NOMO-1 treated with dmso at 0.1 percent for 144 hours (cell line): Measurements from ENCODE around the gene SHC3.

Source experiments
- DNase-seq: peaks from one replicate; lab custom pipeline; 2025; ENCODE audit not compliant: unreplicated experiment; lab: John Stamatoyannopoulos, UW

SHC3 gene

GRCh38 chr9:89026876-89027275 lies 151.7 kb downstream of the SHC3 start:
- DNase-seq, result no peak

DNA sequence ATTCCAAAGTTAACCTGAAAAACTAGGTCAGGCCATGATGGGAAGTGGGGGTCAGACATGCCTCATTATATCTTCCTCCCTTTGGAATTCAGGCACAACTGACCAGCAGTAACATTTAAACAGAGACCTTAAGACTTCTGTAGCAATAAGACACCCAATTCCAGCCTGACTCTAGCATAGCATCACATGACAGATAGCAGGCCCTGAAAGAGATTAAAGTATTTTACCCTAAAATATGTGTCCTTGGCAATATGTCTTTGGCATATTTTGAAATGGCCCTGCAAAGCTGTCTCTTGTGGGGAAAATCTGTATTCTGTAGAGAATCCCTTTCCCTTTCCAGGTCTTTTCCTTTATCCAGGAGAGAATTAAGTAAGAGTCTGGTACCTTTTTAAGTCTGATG lies 153.1 kb downstream of the SHC3 start:
- DNase-seq, result no peak

DNA sequence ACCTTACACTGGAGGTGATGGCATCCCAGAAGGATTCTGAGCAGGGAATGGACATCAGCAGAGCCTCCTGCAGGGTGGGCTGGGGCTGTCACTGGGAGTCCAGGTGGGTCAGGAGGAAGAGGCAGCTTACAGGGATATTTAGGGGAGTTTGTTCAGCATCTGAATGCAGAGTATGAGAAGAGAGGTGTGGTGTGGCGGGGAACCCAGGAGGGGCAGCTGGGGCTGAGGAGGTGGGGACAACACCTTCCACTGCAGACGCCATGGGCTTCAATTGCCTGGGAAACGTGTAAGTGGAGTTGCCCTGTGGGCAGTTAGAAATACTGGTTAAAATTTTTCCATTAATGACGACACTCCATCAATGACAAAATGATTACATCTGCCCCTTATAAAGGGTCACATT lies 153.9 kb downstream of the SHC3 start:
- DNase-seq, result no peak

GRCh38 chr9:89023740-89024139 lies 154.9 kb downstream of the SHC3 start:
- no peak for DNase-seq

- no peak for DNase-seq
Measured at GRCh38 chr9:89022902-89023301, 155.7 kb downstream of the SHC3 start.

GRCh38 chr9:89022001-89022759 lies 156.4 kb downstream of the SHC3 start:
- DNase-seq, result no peak

- DNase-seq, result no peak
Measured at GRCh38 chr9:89021154-89021803, 157.3 kb downstream of the SHC3 start.

- DNase-seq, result no peak
Measured at GRCh38 chr9:89020754-89021153, 157.9 kb downstream of the SHC3 start.

DNA sequence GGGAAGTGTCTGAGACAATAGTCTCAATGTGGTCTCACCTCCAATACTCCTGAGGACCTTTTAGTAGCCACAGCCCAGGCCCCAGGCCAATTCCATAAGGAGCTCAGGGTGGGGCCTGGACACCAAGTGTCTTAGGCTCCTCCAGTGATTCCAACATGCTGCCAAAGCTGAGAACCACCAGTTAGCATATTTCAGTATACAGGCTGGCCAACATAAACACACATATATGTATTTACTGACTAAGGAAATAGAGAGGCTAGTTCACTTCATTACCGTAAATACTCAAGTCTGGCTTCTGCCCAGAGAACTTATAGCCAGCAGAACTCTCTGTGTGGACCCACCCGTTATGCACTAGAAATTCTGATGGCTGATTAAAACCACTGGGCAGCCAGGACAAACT lies 163.3 kb downstream of the SHC3 start:
- no peak for DNase-seq

DNA sequence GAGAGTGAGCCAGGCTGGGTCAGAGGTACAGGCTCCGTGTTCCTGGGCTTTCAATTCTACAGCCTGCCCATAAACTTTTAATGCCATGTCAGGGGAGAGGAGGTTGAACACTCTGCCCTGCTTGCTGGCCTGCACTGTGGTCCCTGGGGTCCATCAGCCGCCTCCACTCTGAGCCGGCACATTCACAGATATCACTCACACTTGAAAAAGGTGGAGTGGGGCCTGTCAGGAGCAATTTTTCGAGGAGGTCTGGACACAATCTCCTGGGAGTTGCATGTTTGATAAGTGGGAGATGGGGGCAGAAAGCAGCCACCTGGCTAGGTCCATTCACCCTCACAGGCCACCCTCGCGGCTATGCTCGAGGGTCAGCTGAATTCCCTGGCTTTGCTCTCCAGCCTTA lies 164.5 kb downstream of the SHC3 start:
- no peak for DNase-seq

- no peak for DNase-seq
Measured at GRCh38 chr9:89013660-89014059, 165.0 kb downstream of the SHC3 start.

- no peak for DNase-seq
Measured at GRCh38 chr9:89012294-89013042, 166.2 kb downstream of the SHC3 start.

DNA sequence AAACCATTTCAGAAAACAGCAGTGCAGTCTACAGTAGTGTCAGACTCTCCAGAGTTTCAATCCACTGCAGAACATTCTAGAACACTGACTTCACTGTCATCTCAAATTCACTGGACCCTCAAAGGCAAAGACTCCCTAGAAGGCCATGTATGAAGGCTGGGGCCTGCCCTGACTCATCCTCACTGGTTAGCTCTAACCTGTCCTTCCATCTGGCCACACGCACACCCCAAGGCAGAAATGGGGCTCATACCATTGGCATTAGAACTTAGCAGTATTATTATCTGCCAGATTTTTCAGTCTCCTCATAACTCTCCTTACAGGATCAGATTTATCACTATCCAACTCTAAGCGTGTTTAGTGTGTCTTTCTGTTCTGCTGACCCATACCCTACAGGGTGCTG lies 166.9 kb downstream of the SHC3 start:
- no peak for DNase-seq

- no peak for DNase-seq
Measured at GRCh38 chr9:89010526-89011111, 168.0 kb downstream of the SHC3 start.

DNA sequence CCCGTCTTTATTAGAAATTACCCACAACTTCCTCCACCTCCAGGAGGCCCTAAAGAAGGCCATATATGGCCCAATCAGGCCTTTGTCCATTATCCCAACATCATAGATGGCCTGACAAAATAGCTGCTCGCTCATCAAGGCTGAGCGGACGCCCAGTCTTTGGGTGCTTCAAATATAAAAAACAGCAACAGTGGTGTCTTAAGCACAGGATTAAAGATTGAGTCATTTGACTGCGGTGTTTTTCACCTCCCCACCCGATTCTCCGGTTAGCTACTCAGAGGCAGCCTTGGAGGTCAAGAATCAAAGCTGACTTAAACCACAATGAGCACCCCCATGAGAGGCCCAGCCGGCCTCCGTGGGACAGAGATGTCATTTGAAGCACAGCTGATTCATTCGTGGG lies 168.6 kb downstream of the SHC3 start:
- DNase-seq, result no peak

- DNase-seq, result no peak
Measured at GRCh38 chr9:89009546-89009840, 169.1 kb downstream of the SHC3 start.

DNA sequence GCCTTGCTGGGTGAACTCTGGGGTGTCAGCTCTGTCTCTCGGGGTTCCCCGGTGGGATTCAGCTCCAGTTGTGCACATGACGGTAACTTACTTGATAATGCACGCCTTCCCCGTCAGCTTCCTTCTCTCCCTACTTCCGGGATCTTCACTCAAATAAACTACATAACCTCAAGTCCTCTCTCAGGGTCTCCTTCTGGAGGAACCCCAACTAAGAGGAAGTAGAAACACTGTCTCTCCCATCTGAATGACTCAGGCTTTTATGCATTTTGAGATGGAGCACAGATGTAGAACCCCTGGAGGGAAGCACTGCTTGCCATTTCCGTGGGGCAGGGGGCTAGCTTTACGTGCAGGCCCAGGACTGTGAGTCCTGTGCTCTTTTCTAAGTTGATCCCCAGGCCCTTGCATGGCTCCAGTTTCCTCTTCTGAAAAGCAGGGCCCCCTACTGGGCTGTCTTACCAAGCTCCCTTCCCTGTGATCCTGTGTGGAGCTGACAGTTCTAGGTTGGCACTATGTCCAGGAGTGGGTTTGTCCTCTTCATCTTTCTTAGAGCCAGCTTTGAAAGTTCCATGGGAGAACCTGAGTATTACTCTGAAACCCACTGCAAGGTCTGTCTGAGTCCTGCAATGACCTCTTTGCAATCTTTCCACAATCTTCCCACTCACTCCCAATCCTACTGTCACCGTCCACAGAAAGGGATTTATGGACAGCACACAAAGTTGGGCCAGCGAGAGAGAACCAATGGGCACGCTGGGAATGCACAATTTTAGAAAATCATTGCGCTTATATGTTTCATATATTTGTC lies 169.7 kb downstream of the SHC3 start:
- peak; percentile 34 for DNase-seq

- DNase-seq, result no peak
Measured at GRCh38 chr9:89008055-89008743, 170.4 kb downstream of the SHC3 start.

- no peak for DNase-seq
Measured at GRCh38 chr9:89006996-89007967, 171.3 kb downstream of the SHC3 start.
